ENCODE data around the gene PRSS8. TPM values are rescaled to one million over a fixed set of nuclear protein-coding genes. Genes with fewer than 3 reads are reported as not detected.

PRSS8 gene
- total RNA-seq, 2 experiments from 2014 or later: not detected

DNA sequence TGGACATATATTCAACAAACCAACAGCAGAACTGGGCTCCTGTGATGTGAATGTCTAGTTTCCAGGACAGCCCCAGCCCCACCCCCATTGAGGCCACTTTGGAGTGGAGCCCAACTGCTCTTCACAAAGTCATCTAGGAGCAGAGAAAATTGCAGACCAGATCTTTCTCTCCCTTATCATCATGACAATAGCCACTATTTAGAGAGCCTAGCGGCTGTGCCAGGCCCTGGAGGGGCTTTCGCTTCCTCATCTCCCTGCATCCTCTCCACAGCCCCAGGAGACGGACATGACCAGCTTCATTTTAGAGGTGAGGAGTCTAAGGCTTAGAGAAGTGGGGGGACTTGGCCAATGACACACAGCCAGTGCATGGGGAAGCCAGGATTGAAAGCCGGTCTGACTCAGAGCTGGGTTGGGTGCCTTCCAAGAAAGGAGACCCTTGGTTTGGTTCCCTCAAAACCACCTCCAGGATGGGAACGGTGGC lies 1.4 kb downstream of the PRSS8 start:
- CTCF ChIA-PET: interaction anchor here (1.2 kb wide), 1 partner anchor 9 kb away, joined by 3 read pairs; no protein-coding TSS in a partner anchor

DNA sequence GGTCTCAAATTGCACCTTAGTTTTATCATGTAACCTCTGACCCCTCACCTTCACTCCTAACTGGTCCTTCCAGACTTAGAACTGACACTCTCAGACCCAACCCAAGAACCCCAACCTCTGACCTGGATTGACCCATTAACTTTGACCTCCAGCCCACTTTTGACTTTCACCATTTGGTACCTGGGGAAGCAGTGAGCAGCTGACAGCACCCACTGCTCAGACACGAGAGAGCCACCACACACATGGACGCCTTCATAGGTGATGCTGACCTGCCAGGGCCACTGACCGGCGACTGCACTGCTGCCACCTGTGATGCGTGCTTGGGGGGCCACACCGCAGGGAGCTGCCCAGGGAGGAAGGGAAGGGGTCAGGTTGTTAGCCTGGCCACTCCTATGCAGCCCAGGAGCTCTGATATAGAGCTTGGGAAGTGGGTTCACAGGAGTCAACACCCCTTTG lies 2.5 kb downstream of the PRSS8 start:
- POLR2A ChIA-PET: interaction anchor here (1.0 to 1.1 kb wide), 2 partner anchors 9 to 47 kb away, joined by 4 to 6 read pairs; partner anchors contain the start of gene FUS
- DNase-seq (no peak), ATAC-seq (no peak)
- Mint-ChIP-seq H3K27ac (no peak overlapping the region), H3K36me3 (ENCODE audit: low read depth) (no peaks in the 10 kb centered on the region), H3K4me3 (no peak overlapping the region), H3K9me3 (no peaks in the 10 kb centered on the region), H3K4me1 (ENCODE audit: low read depth) (peaks cover 2% of the 10 kb centered on the region), H3K27me3 (no peaks in the 10 kb centered on the region)
- CTCF ChIA-PET: interaction anchor here (1.2 kb wide), 1 partner anchor 8 kb away, joined by 3 read pairs; no protein-coding TSS in a partner anchor
- intact Hi-C loops (cut with micrococcal nuclease): no loop called here
- no peak for TF ChIP-seq CTCF (IDR thresholded peaks at IDR 0.05)

More for the DNA sequence above, 1.4 kb downstream of the PRSS8 start:
- TF ChIP-seq CTCF (IDR thresholded peaks at IDR 0.05): no peak
- intact Hi-C loops (cut with micrococcal nuclease): no loop called here
- H3K4me3 Mint-ChIP-seq: no peak overlapping the region
- H3K36me3 Mint-ChIP-seq (ENCODE audit: low read depth): no peaks in the 10 kb centered on the region
- H3K4me1 Mint-ChIP-seq (ENCODE audit: low read depth): no peaks in the 10 kb centered on the region
- ATAC-seq (no peak), DNase-seq (no peak)
- no peaks in the 10 kb centered on the region for H3K27me3 Mint-ChIP-seq
- H3K9me3 Mint-ChIP-seq: no peaks in the 10 kb centered on the region
- POLR2A ChIA-PET: interaction anchor here (1.4 to 1.6 kb wide), 2 partner anchors 9 to 17 kb away, joined by 4 to 5 read pairs; partner anchors contain the start of gene KAT8
- H3K27ac Mint-ChIP-seq: no peak overlapping the region

DNA sequence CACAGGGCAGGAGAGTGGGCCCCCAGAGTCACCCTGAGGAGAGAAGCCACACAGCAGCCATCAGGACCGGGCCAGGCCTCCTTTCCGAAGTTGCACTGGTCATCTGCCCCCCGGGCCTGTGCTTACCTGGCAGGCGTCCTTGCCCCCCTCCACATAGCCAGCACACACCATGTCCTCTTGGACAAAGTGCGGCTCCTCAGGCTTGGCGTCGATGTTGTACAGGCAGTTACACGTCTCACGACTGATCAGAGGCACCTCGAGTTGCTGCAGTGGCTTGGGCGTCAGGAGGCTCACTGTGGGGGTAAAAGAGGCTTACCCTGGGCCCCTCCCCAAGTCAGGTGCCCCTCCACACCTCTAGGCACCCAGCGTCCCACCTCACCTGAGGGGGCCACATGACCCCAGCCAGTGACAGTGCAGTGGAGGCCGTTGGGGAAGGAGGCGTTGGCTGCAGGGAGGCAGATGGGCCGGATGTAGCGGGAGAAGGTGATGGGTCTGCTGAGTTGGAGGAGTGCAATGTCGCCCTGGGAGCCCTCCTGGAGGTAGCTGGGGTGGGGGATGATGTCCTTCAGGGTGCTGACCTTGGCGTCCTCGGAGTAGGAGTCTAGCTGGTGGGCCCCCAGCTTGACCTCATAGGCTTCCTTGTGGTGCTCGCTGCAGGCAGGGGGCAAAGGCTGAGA lies 3.1 kb downstream of the PRSS8 start:
- Mint-ChIP-seq H3K27ac (no peak overlapping the region), H3K27me3 (no peaks in the 10 kb centered on the region), H3K4me3 (no peak overlapping the region), H3K9me3 (no peaks in the 10 kb centered on the region), H3K4me1 (ENCODE audit: low read depth) (peaks cover 2% of the 10 kb centered on the region), H3K36me3 (ENCODE audit: low read depth) (peaks cover 6% of the 10 kb centered on the region)
- TF ChIP-seq CTCF (IDR thresholded peaks at IDR 0.05): no peak
- intact Hi-C loops (cut with micrococcal nuclease): no loop called here
- ChIA-PET CTCF (no interaction called here), POLR2A (interaction anchor here (0.7 to 1.1 kb wide), 3 partner anchors 10 to 47 kb away, joined by 3 to 6 read pairs (median 4); partner anchors contain the start of gene FUS)
- DNase-seq (no peak), ATAC-seq (no peak)

DNA sequence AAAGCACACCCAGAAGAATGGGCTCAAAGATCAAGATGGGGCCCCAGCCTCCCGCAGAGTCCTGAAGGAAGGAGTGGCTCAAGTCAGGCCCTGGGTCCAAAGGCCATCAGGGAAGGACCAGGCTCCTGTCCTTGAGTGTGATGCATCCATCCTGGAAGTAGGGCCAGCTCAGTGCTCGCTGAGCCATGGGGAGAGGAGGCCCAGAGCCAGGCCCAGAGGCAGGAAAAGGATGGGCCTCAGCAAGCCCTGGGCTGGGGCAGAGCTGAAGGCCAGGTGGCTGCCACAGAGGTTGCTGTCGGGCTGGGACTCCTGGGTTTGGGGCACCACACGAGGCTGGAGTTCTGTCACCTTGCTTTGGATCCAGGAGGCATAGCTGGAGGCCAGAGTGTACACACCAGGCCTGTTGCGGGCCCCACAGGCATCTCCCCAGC lies 3.7 kb downstream of the PRSS8 start:
- no peak for TF ChIP-seq CTCF (IDR thresholded peaks at IDR 0.05)
- no peak for ATAC-seq
- Mint-ChIP-seq H3K4me1 (ENCODE audit: low read depth) (peaks cover 2% of the 10 kb centered on the region), H3K27ac (no peak overlapping the region), H3K27me3 (no peaks in the 10 kb centered on the region), H3K36me3 (ENCODE audit: low read depth) (peaks cover 7% of the 10 kb centered on the region), H3K4me3 (no peak overlapping the region), H3K9me3 (no peaks in the 10 kb centered on the region)
- intact Hi-C loops (cut with micrococcal nuclease): no loop called here
- ChIA-PET CTCF (interaction anchor here (1.1 to 3.0 kb wide), 2 partner anchors 10 to 11 kb away, joined by 3 to 12 read pairs; no protein-coding TSS in a partner anchor), POLR2A (interaction anchor here (0.7 to 0.9 kb wide), 2 partner anchors 11 to 14 kb away, joined by 3 to 4 read pairs; partner anchors contain the start of gene KAT8)
- DNase-seq: no peak

GRCh38 chr16:31131416-31131815 lies 4.1 kb downstream of the PRSS8 start:
- CTCF ChIA-PET: interaction anchor here (1.1 to 3.0 kb wide), 2 partner anchors 11 kb away, joined by 3 to 12 read pairs; no protein-coding TSS in a partner anchor
- no peak for ATAC-seq
- Mint-ChIP-seq H3K4me1 (ENCODE audit: low read depth) (peaks cover 2% of the 10 kb centered on the region), H3K9me3 (no peaks in the 10 kb centered on the region), H3K4me3 (no peak overlapping the region), H3K27ac (no peak overlapping the region), H3K27me3 (no peaks in the 10 kb centered on the region), H3K36me3 (ENCODE audit: low read depth) (peaks cover 7% of the 10 kb centered on the region)
- intact Hi-C loops (cut with micrococcal nuclease): no loop called here
- no peak for TF ChIP-seq CTCF (IDR thresholded peaks at IDR 0.05)
- DNase-seq: no peak
- POLR2A ChIA-PET: interaction anchor here (0.9 kb wide), 1 partner anchor 14 kb away, joined by 4 read pairs; the partner anchor contains the start of gene KAT8

Measured in activated CD8-positive, alpha-beta T cell treated with anti-CD3 and anti-CD28 coated beads for 36 hours (primary cell).